Mesendoderm (in vitro differentiated cells): Measurements from ENCODE around the gene C22orf23.
A peak's percentile ranks its signal among the peaks of the same experiment; 100 is the strongest.

Source experiments
- DNase-seq: peaks from one replicate; pipeline ENCODE4 v3.0.0; 2013
- H2AK5ac ChIP-seq: 2 replicates; pipeline ENCODE4 v1.6.1; 2013; ENCODE audit warnings: low read length, inconsistent platforms
- H2BK120ac ChIP-seq: 2 replicates; pipeline ENCODE4 v1.6.1; 2013; ENCODE audit warnings: low read depth, mild to moderate bottlenecking, low read length, moderate library complexity, mixed read lengths
- H2BK15ac ChIP-seq: replicated peaks from 2 replicates; pipeline ENCODE4 v1.6.1; 2013; ENCODE audit warnings: low read depth, mild to moderate bottlenecking, moderate library complexity
- H2BK5ac ChIP-seq: 2 replicates; pipeline ENCODE4 v1.6.1; 2013; ENCODE audit warnings: low read length, inconsistent platforms
- H3K18ac ChIP-seq: 2 replicates; pipeline ENCODE4 v1.6.1; 2013; ENCODE audit warnings: mild to moderate bottlenecking, low read length, mixed read lengths
- H3K23ac ChIP-seq: one replicate; pipeline ENCODE4 v1.6.1; 2013; ENCODE audit warnings: low read length
- H3K27ac ChIP-seq: 2 replicates; pipeline ENCODE4 v1.5.1; 2013; ENCODE audit warnings: low read depth, mild to moderate bottlenecking, inconsistent platforms, low read length, moderate library complexity
- H3K27me3 ChIP-seq: 2 replicates; pipeline ENCODE4 v1.6.1; 2013; ENCODE audit warnings: low read length, control low read depth, mild to moderate bottlenecking, inconsistent platforms; ENCODE audit not compliant: insufficient read depth, poor library complexity
- H3K36me3 ChIP-seq: 2 replicates; pipeline ENCODE4 v1.6.1; 2013; ENCODE audit warnings: low read length, inconsistent platforms; ENCODE audit not compliant: control insufficient read depth, insufficient read depth
- H3K4ac ChIP-seq: one replicate; pipeline ENCODE4 v1.6.1; 2013; ENCODE audit warnings: low read depth, mild to moderate bottlenecking, low read length, moderate library complexity
- H3K4me1 ChIP-seq: 2 replicates; pipeline ENCODE4 v1.6.1; 2013; ENCODE audit warnings: low read depth, low read length, inconsistent platforms; ENCODE audit not compliant: control insufficient read depth
- H3K4me2 ChIP-seq: 2 replicates; pipeline ENCODE4 v1.6.1; 2013; ENCODE audit warnings: low read length
- H3K4me3 ChIP-seq: 2 replicates; pipeline ENCODE4 v1.5.1; 2013; ENCODE audit warnings: mild to moderate bottlenecking, low read length
- H3K56ac ChIP-seq: one replicate; pipeline ENCODE4 v1.6.1; 2013; ENCODE audit warnings: low read length
- H3K79me1 ChIP-seq: 2 replicates; pipeline ENCODE4 v1.6.1; 2013; ENCODE audit warnings: low read length, inconsistent platforms
- H3K79me2 ChIP-seq: 2 replicates; pipeline ENCODE4 v1.6.1; 2013; ENCODE audit warnings: mild to moderate bottlenecking, low read length; ENCODE audit not compliant: control insufficient read depth, insufficient read depth
- H3K9ac ChIP-seq: 2 replicates; pipeline ENCODE4 v1.6.1; 2013; ENCODE audit warnings: low read length, inconsistent platforms
- H4K5ac ChIP-seq: one replicate; pipeline ENCODE4 v1.6.1; 2013; ENCODE audit warnings: low read length
- H4K8ac ChIP-seq: one replicate; pipeline ENCODE4 v1.6.1; 2013; ENCODE audit warnings: low read depth, mild to moderate bottlenecking, control low read depth, low read length, moderate library complexity
- WGBS: extraction: QIAGEN DNeasy Blood & Tissue Kit; methylation state at CpG from one replicate; pipeline ENCODE4 v1.1.7; 2013; ENCODE audit warnings: low lambda C conversion rate, missing lambda C conversion rate; ENCODE audit not compliant: insufficient coverage; ENCODE audit errors: extremely low coverage; 5-methylcytosine and 5-hydroxymethylcytosine counted together

Gene C22orf23

DNA sequence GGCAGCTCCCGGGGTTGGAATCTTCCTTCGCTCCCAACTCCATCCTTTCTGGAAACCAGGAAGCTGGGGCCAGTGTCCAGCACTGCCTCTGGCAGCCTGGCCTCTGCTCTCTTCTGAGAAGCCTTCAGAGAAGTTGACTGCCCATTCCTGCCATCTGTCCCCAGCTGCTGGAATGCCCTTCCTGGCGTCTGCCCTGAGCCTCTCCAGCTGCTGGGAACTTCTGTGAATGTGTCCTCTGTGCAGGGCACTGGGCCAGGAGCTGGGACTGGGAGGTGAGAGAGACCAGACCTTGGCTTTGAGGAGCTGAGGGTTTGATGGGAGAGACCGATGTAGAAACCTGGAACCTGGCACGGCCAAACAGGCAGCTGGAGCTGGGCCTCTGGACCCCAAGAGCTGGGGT lies 36.9 kb upstream of the C22orf23 start:
- Histone ChIP-seq H4K8ac (no peak overlapping the region), H3K9ac (no peak overlapping the region), H3K4me2 (no peak overlapping the region), H4K5ac (no peak overlapping the region), H2AK5ac (no peak overlapping the region), H3K79me2 (no peaks in the 10 kb centered on the region), H2BK15ac (no peak overlapping the region), H2BK5ac (no peak overlapping the region), H3K36me3 (no peaks in the 10 kb centered on the region), H3K27me3 (no peaks in the 10 kb centered on the region), H3K23ac (no peak overlapping the region), H3K4me3 (no peak overlapping the region), H3K4me1 (peaks cover 2% of the 10 kb centered on the region), H3K56ac (no peak overlapping the region), H3K4ac (no peak overlapping the region), H2BK120ac (no peak overlapping the region), H3K18ac (no peak overlapping the region), H3K27ac (no peak overlapping the region), H3K79me1 (no peaks in the 10 kb centered on the region)
- DNase-seq, result no peak
- no CpG with 5 or more reads among the region's 5 CpGs for WGBS

DNA sequence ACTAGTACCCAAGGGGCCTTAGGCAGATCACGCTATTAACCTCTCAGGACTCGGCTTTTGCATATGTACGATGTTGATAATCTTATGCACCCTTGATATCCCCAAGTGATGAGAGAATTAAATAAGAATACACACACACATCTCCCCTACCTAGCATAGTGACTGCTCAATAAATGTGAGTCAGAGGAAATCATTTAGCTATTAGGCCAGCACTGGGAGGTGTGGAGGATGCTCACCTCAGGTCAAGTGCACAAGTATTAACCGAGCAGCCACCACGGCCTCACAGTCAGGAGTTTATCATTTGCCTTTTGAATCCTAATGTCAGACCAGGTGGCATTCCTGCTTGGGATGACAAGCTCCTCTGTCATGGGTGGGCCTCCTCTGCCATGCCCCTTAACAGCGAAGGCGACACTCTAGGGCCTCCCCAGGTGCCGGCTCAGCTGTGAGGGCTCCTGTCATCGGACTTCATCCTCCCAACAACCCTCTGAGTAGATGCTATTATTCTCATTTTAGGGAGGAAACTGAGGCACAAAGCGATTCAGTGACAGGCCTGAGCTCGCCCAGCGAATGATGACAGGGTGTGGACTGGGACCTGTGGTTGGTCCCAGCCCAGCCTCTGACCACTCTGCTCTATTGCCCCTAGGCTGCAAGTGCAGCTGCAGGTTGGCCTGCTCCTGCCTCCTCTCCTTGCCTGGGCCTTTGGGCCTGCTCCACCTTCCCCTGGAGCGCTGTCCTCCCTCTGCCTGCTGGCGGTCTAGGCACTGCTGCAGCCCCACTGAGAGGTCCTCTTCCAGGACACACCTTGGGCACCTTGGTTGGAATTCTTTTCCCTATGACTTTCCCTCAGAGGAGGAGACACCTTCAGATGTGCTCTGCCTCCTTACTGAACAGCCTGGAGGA lies 36.0 kb upstream of the C22orf23 start:
- Histone ChIP-seq H3K18ac (no peak overlapping the region), H3K27ac (no peak overlapping the region), H3K56ac (no peak overlapping the region), H3K27me3 (no peaks in the 10 kb centered on the region), H3K36me3 (no peaks in the 10 kb centered on the region), H2AK5ac (no peak overlapping the region), H3K4me1 (peaks cover 10% of the 10 kb centered on the region), H3K4me2 (no peak overlapping the region), H2BK120ac (no peak overlapping the region), H3K4ac (no peak overlapping the region), H3K79me1 (no peaks in the 10 kb centered on the region), H3K23ac (no peak overlapping the region), H3K79me2 (no peaks in the 10 kb centered on the region), H4K5ac (no peak overlapping the region), H3K4me3 (no peak overlapping the region), H3K9ac (no peak overlapping the region), H4K8ac (no peak overlapping the region), H2BK5ac (no peak overlapping the region), H2BK15ac (no peak overlapping the region)
- no CpG with 5 or more reads among the region's 14 CpGs for WGBS
- no peak for DNase-seq

DNA sequence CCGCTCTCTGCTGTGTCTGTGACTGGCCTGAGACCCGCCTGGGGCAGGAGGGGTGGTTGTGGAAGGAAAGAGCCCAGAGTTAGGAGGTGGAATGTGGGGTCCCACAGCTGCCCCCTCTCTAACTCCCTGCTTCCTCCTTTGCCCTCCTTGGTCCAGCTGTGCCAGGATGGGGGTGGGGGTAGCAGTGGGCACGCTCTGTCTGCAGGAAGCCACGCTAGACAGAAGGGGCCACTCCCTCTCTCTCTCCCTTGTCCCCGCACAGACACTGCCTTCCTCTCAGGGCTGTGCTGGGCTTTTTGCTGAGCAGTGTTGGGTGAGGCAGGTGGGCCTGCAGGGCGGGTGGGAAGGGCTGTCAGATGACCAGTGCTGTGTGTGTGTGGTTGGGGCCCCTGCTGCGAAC lies 33.0 kb upstream of the C22orf23 start:
- Histone ChIP-seq H4K8ac (no peak overlapping the region), H3K79me2 (no peaks in the 10 kb centered on the region), H3K36me3 (no peaks in the 10 kb centered on the region), H2AK5ac (no peak overlapping the region), H3K4me1 (peaks cover 10% of the 10 kb centered on the region), H2BK15ac (no peak overlapping the region), H3K79me1 (no peaks in the 10 kb centered on the region), H3K4me2 (no peak overlapping the region), H3K4ac (no peak overlapping the region), H3K27ac (no peak overlapping the region), H3K56ac (no peak overlapping the region), H3K9ac (no peak overlapping the region), H3K27me3 (no peaks in the 10 kb centered on the region), H3K4me3 (no peak overlapping the region), H4K5ac (no peak overlapping the region), H3K23ac (no peak overlapping the region), H2BK120ac (no peak overlapping the region), H3K18ac (no peak overlapping the region), H2BK5ac (no peak overlapping the region)
- WGBS, result no CpG with 5 or more reads among the region's 7 CpGs
- no peak for DNase-seq

DNA sequence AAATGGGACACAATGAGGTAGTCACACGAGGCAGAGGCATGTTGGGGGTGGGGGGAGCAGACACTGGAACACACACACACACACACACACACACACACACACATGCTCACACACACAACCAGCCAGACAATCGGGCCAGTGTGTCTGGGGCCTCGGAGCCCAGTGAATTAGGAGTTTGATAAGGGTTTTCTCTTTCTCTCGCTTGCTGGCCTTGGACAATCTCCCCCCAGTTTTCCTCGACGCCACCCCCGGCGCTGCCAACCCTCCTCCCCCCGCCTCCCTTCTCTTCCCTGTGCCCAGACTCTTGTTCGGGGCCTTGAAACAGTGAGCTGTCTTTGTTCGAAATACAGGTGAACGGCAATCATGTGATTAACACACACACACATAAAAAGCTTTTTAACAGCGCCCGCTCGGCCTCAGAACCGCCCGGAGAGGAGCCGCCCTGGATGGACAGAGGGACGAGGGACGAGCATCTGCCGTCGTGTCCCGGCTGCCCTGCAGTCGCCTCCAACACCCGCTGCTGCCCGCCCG lies 32.4 kb upstream of the C22orf23 start:
- no peak for DNase-seq
- H3K9ac ChIP-seq, result no peak overlapping the region
- peaks cover 10% of the 10 kb centered on the region for H3K4me1 ChIP-seq
- no CpG with 5 or more reads among the region's 27 CpGs for WGBS
- H4K5ac ChIP-seq, result no peak overlapping the region
- H2AK5ac ChIP-seq, result no peak overlapping the region
- H2BK5ac ChIP-seq, result no peak overlapping the region
- H4K8ac ChIP-seq, result no peak overlapping the region
- no peak overlapping the region for H3K4me3 ChIP-seq
- no peaks in the 10 kb centered on the region for H3K79me1 ChIP-seq
- no peak overlapping the region for H3K56ac ChIP-seq
- no peak overlapping the region for H2BK120ac ChIP-seq
- H2BK15ac ChIP-seq, result no peak overlapping the region
- H3K27me3 ChIP-seq, result no peaks in the 10 kb centered on the region
- no peaks in the 10 kb centered on the region for H3K79me2 ChIP-seq
- H3K36me3 ChIP-seq, result no peaks in the 10 kb centered on the region
- H3K4me2 ChIP-seq, result no peak overlapping the region
- no peak overlapping the region for H3K23ac ChIP-seq
- H3K27ac ChIP-seq, result no peak overlapping the region
- no peak overlapping the region for H3K18ac ChIP-seq
- H3K4ac ChIP-seq, result no peak overlapping the region

DNA sequence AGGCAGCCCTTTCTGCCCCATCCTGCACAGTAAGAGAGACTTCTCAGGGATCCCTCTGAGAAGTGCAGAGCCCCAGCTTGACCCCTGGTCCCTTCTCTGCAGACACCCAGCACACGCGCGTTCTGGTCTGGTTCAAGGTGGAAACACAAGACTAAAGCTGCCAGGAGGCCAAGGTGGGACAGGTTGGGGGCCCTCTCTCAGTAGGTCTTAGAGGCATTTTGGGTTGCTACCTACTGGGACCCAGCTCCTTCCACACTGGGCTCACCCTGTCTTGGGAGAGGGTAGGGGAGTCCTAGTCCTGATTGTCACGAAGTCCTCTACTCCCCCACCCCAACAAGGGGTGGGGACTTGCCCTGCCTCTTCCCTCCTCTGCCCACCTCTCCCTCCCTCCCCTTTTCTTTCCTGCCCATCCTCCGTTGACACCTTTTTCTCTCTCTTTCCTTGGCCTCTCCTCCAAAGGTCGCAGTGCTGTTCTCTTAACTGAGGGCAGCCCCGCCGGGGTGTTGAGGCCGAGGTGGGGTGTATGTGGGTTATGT lies 31.7 kb upstream of the C22orf23 start:
- H3K27ac ChIP-seq, result no peak overlapping the region
- no peak for DNase-seq
- H3K79me2 ChIP-seq, result no peaks in the 10 kb centered on the region
- no peak overlapping the region for H3K4me3 ChIP-seq
- no peak overlapping the region for H4K5ac ChIP-seq
- H3K4ac ChIP-seq, result no peak overlapping the region
- H3K9ac ChIP-seq, result peak overlapping the region; percentile 10
- WGBS, result no CpG with 5 or more reads among the region's 9 CpGs
- no peak overlapping the region for H3K56ac ChIP-seq
- H3K4me1 ChIP-seq, result peaks cover 10% of the 10 kb centered on the region
- no peaks in the 10 kb centered on the region for H3K79me1 ChIP-seq
- H4K8ac ChIP-seq, result no peak overlapping the region
- H3K36me3 ChIP-seq, result no peaks in the 10 kb centered on the region
- H2BK5ac ChIP-seq, result no peak overlapping the region
- H3K27me3 ChIP-seq, result no peaks in the 10 kb centered on the region
- peak overlapping the region; percentile 11 for H3K18ac ChIP-seq
- peak overlapping the region; percentile 76 for H2AK5ac ChIP-seq
- H2BK15ac ChIP-seq, result no peak overlapping the region
- H3K4me2 ChIP-seq, result no peak overlapping the region
- H3K23ac ChIP-seq, result no peak overlapping the region
- no peak overlapping the region for H2BK120ac ChIP-seq
